Neural progenitor cell (in vitro differentiated cells): ENCODE data around the gene DOCK6.

ENCODE experiments used
- CTCF ChIP-seq: fragments of 200-600 bp; sonication (generic); IDR thresholded peaks from 2 replicates; pipeline ENCODE4 v1.5.1; 2017; ENCODE audit warnings: antibody characterized with exemption, mild to moderate bottlenecking
- EZH2 ChIP-seq: fragments of 200-600 bp; sonication (generic); IDR thresholded peaks from 2 replicates; pipeline ENCODE4 v1.6.1; 2017; ENCODE audit warnings: antibody characterized with exemption, mild to moderate bottlenecking, moderate library complexity

GRCh38 chr19:11165486-11166030 is 96.8 kb downstream of the DOCK6 start:
- TF ChIP-seq CTCF (no peak), EZH2 (no peak)
